Measurements from ENCODE around the gene TLR10.

Gene TLR10

GRCh38 chr4:38800366-38800765 is 17.6 kb upstream of the TLR10 start:
- Histone ChIP-seq H3K9me3 (ENCODE audit: control insufficient read depth, low read depth, low read length) (peaks cover 8% of the 10 kb centered on the region), H3K9ac (ENCODE audit: low read length) (no peak overlapping the region), H3K36me3 (ENCODE audit: control insufficient read depth, low read depth, low read length) (no peaks in the 10 kb centered on the region), H3K4me3 (ENCODE audit: low read length) (no peak overlapping the region), H3K4me1 (ENCODE audit: control insufficient read depth, low read depth, low read length) (no peaks in the 10 kb centered on the region), H3K27ac (ENCODE audit: low read length) (no peak overlapping the region), H3K27me3 (ENCODE audit: control insufficient read depth, insufficient read depth, low read length) (no peaks in the 10 kb centered on the region)

GRCh38 chr4:38795087-38795486 is 12.3 kb upstream of the TLR10 start:
- Histone ChIP-seq H3K4me3 (ENCODE audit: low read length) (no peak overlapping the region), H3K9ac (ENCODE audit: low read length) (no peak overlapping the region), H3K36me3 (ENCODE audit: control insufficient read depth, low read depth, low read length) (no peaks in the 10 kb centered on the region), H3K27ac (ENCODE audit: low read length) (no peak overlapping the region), H3K4me1 (ENCODE audit: control insufficient read depth, low read depth, low read length) (no peaks in the 10 kb centered on the region), H3K9me3 (ENCODE audit: control insufficient read depth, low read depth, low read length) (no peaks in the 10 kb centered on the region), H3K27me3 (ENCODE audit: control insufficient read depth, insufficient read depth, low read length) (no peaks in the 10 kb centered on the region)

- no peaks in the 10 kb centered on the region for H3K27me3 ChIP-seq (ENCODE audit: control insufficient read depth, insufficient read depth, low read length)
- no peak overlapping the region for H3K9ac ChIP-seq (ENCODE audit: low read length)
- no peaks in the 10 kb centered on the region for H3K9me3 ChIP-seq (ENCODE audit: control insufficient read depth, low read depth, low read length)
- no peaks in the 10 kb centered on the region for H3K4me1 ChIP-seq (ENCODE audit: control insufficient read depth, low read depth, low read length)
- no peak overlapping the region for H3K27ac ChIP-seq (ENCODE audit: low read length)
- no peaks in the 10 kb centered on the region for H3K36me3 ChIP-seq (ENCODE audit: control insufficient read depth, low read depth, low read length)
- no peak overlapping the region for H3K4me3 ChIP-seq (ENCODE audit: low read length)
Measured at GRCh38 chr4:38794051-38794450, 11.3 kb upstream of the TLR10 start.

DNA sequence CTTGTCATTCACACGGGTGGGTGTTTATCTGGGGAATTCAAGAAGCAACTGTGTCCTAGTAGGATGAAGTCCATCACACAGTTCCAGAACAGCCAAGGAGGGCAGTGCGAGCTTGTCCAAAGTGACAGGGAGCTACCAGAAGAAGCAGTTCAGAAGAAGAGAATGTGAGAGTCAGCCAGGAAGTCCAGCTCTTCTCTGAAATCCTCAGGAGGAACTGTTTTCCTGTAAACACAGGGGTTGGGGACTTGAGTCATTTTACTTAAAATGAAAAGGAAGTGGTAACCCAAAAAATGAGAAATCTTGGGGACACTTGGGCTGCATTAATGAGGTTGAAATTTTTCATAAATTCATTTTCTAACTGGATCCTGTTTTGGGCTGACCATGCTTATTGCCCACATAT is 8.2 kb upstream of the TLR10 start:
- H3K27me3 ChIP-seq (ENCODE audit: control insufficient read depth, insufficient read depth, low read length): no peaks in the 10 kb centered on the region
- no peak overlapping the region for H3K9ac ChIP-seq (ENCODE audit: low read length)
- H3K9me3 ChIP-seq (ENCODE audit: control insufficient read depth, low read depth, low read length): no peaks in the 10 kb centered on the region
- no peak overlapping the region for H3K27ac ChIP-seq (ENCODE audit: low read length)
- H3K4me3 ChIP-seq (ENCODE audit: low read length): no peak overlapping the region
- H3K4me1 ChIP-seq (ENCODE audit: control insufficient read depth, low read depth, low read length): no peaks in the 10 kb centered on the region
- no peaks in the 10 kb centered on the region for H3K36me3 ChIP-seq (ENCODE audit: control insufficient read depth, low read depth, low read length)

GRCh38 chr4:38788317-38788716 is 5.5 kb upstream of the TLR10 start:
- Histone ChIP-seq H3K4me1 (ENCODE audit: control insufficient read depth, low read depth, low read length) (no peaks in the 10 kb centered on the region), H3K9me3 (ENCODE audit: control insufficient read depth, low read depth, low read length) (no peaks in the 10 kb centered on the region), H3K4me3 (ENCODE audit: low read length) (no peak overlapping the region), H3K27me3 (ENCODE audit: control insufficient read depth, insufficient read depth, low read length) (no peaks in the 10 kb centered on the region), H3K36me3 (ENCODE audit: control insufficient read depth, low read depth, low read length) (no peaks in the 10 kb centered on the region), H3K9ac (ENCODE audit: low read length) (no peak overlapping the region), H3K27ac (ENCODE audit: low read length) (no peak overlapping the region)

- Histone ChIP-seq H3K36me3 (ENCODE audit: control insufficient read depth, low read depth, low read length) (no peaks in the 10 kb centered on the region), H3K9me3 (ENCODE audit: control insufficient read depth, low read depth, low read length) (no peaks in the 10 kb centered on the region), H3K27me3 (ENCODE audit: control insufficient read depth, insufficient read depth, low read length) (no peaks in the 10 kb centered on the region), H3K9ac (ENCODE audit: low read length) (no peak overlapping the region), H3K27ac (ENCODE audit: low read length) (no peak overlapping the region), H3K4me1 (ENCODE audit: control insufficient read depth, low read depth, low read length) (no peaks in the 10 kb centered on the region), H3K4me3 (ENCODE audit: low read length) (no peak overlapping the region)
Measured at GRCh38 chr4:38787693-38788092, 4.9 kb upstream of the TLR10 start.

DNA sequence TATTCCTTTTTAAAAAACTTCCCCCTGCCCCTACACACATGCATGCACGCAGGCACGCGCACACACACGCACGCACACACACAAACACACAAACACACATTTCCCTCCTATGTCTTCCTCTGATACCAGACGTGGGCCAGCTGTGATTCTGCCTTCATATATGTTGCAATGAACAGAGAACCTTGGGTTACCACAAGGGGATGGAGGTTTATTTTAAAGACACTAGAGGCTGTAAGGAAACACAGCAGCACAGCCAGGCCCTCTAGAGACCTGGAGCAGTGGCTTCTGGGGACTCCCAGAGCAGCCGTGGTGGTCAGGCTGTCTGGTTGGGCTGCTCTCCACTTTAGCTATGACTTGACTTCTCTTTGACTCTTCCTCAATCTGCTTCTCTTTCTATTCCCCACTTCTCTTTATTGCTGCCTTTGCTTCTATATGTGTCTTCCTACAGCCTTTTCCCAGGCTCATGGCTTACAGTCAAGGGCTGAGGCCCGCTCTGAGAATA is 3.2 kb upstream of the TLR10 start:
- Histone ChIP-seq H3K4me3 (ENCODE audit: low read length) (no peak overlapping the region), H3K4me1 (ENCODE audit: control insufficient read depth, low read depth, low read length) (no peaks in the 10 kb centered on the region), H3K9ac (ENCODE audit: low read length) (no peak overlapping the region), H3K9me3 (ENCODE audit: control insufficient read depth, low read depth, low read length) (no peaks in the 10 kb centered on the region), H3K36me3 (ENCODE audit: control insufficient read depth, low read depth, low read length) (no peaks in the 10 kb centered on the region), H3K27me3 (ENCODE audit: control insufficient read depth, insufficient read depth, low read length) (no peaks in the 10 kb centered on the region), H3K27ac (ENCODE audit: low read length) (no peak overlapping the region)

- no peaks in the 10 kb centered on the region for H3K36me3 ChIP-seq (ENCODE audit: control insufficient read depth, low read depth, low read length)
- no peaks in the 10 kb centered on the region for H3K27me3 ChIP-seq (ENCODE audit: control insufficient read depth, insufficient read depth, low read length)
- H3K4me1 ChIP-seq (ENCODE audit: control insufficient read depth, low read depth, low read length): no peaks in the 10 kb centered on the region
- no peak overlapping the region for H3K9ac ChIP-seq (ENCODE audit: low read length)
- H3K4me3 ChIP-seq (ENCODE audit: low read length): no peak overlapping the region
- no peak overlapping the region for H3K27ac ChIP-seq (ENCODE audit: low read length)
- no peaks in the 10 kb centered on the region for H3K9me3 ChIP-seq (ENCODE audit: control insufficient read depth, low read depth, low read length)
Measured at GRCh38 chr4:38785041-38785790, 2.4 kb upstream of the TLR10 start.

- no peaks in the 10 kb centered on the region for H3K36me3 ChIP-seq (ENCODE audit: control insufficient read depth, low read depth, low read length)
- no peak overlapping the region for H3K9ac ChIP-seq (ENCODE audit: low read length)
- H3K9me3 ChIP-seq (ENCODE audit: control insufficient read depth, low read depth, low read length): no peaks in the 10 kb centered on the region
- no peak overlapping the region for H3K4me3 ChIP-seq (ENCODE audit: low read length)
- no peak overlapping the region for H3K27ac ChIP-seq (ENCODE audit: low read length)
- H3K4me1 ChIP-seq (ENCODE audit: control insufficient read depth, low read depth, low read length): no peaks in the 10 kb centered on the region
- no peaks in the 10 kb centered on the region for H3K27me3 ChIP-seq (ENCODE audit: control insufficient read depth, insufficient read depth, low read length)
Measured at GRCh38 chr4:38784141-38784540, 1.4 kb upstream of the TLR10 start.

DNA sequence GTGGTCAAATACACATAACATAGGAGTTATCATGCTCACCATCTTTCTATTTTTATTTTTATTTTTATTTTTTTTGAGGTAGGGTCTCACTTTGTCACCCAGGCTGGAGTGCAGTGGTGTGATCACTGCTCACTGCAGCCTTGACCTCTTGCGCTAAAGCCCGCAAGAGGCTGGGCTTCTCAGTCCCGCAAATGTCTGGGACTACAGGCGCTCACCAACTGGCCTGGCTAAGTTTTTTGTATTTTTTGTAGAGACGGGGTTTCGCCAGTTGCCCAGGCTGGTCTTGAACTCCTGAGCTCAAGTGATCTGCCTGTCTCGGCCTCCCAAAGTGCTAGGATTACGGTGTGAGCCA is 295 bp upstream of the TLR10 start:
- no peak overlapping the region for H3K27ac ChIP-seq (ENCODE audit: low read length)
- H3K9me3 ChIP-seq (ENCODE audit: control insufficient read depth, low read depth, low read length): no peaks in the 10 kb centered on the region
- H3K36me3 ChIP-seq (ENCODE audit: control insufficient read depth, low read depth, low read length): no peaks in the 10 kb centered on the region
- no peak overlapping the region for H3K4me3 ChIP-seq (ENCODE audit: low read length)
- H3K4me1 ChIP-seq (ENCODE audit: control insufficient read depth, low read depth, low read length): no peaks in the 10 kb centered on the region
- no peak overlapping the region for H3K9ac ChIP-seq (ENCODE audit: low read length)
- no peaks in the 10 kb centered on the region for H3K27me3 ChIP-seq (ENCODE audit: control insufficient read depth, insufficient read depth, low read length)

DNA sequence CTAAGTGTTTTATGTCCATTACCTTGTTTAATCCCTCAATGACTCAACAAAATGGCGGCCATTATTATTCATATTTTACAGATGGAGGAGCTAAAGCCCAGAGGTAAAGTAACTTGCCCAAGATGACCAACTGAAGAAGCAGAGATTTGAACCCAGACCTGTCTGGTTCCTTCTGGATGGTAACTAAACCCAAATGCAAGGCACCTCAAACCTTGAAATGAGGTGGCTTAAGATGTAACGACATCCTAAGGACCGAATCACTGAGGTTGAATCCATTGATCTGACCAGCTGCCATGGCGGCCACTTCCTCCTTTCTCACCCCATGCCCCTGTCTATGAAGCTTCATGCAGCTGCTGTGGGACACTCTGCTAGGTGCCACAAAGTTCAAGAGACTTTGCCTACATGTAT is 932 bp downstream of the TLR10 start:
- Histone ChIP-seq H3K27me3 (ENCODE audit: control insufficient read depth, insufficient read depth, low read length) (no peaks in the 10 kb centered on the region), H3K4me1 (ENCODE audit: control insufficient read depth, low read depth, low read length) (no peaks in the 10 kb centered on the region), H3K27ac (ENCODE audit: low read length) (no peak overlapping the region), H3K9me3 (ENCODE audit: control insufficient read depth, low read depth, low read length) (no peaks in the 10 kb centered on the region), H3K9ac (ENCODE audit: low read length) (no peak overlapping the region), H3K4me3 (ENCODE audit: low read length) (no peak overlapping the region), H3K36me3 (ENCODE audit: control insufficient read depth, low read depth, low read length) (no peaks in the 10 kb centered on the region)

DNA sequence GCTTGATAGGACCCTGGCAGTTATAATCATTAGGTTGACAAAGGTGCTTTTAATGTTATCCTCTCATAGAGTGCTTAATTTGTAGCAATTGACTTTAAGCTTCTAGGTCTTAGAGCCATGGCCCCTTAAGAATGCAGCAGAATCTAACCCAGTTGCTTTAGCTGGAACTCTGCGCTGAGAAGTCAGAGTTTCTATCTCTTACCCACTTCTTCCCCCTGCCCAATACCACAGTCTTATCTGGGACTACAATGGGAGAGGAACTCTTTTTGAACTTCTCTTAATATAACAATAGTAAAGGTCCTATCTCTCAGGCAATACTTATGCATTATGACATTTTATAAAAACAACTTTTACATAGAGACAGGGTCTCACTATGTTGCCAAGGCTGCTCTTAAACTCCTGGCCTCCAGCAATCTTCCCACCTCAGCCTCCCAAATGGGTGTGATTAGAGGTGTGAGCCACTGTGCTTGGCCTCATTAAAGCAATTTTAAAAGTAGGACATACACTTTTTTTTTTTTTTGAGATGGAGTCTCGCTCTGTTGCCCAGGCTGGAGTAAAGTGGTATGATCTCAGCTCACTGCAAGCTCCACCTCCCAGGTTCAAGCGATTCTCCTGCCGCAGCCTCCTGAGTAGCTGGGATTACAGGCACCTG is 1.8 kb downstream of the TLR10 start:
- H3K9me3 ChIP-seq (ENCODE audit: control insufficient read depth, low read depth, low read length): no peaks in the 10 kb centered on the region
- no peaks in the 10 kb centered on the region for H3K27me3 ChIP-seq (ENCODE audit: control insufficient read depth, insufficient read depth, low read length)
- no peak overlapping the region for H3K4me3 ChIP-seq (ENCODE audit: low read length)
- H3K36me3 ChIP-seq (ENCODE audit: control insufficient read depth, low read depth, low read length): no peaks in the 10 kb centered on the region
- H3K4me1 ChIP-seq (ENCODE audit: control insufficient read depth, low read depth, low read length): no peaks in the 10 kb centered on the region
- no peak overlapping the region for H3K27ac ChIP-seq (ENCODE audit: low read length)
- H3K9ac ChIP-seq (ENCODE audit: low read length): no peak overlapping the region
